ENCODE measurements around the gene MITF.

MITF gene

GRCh38 chr3:69983546-69984265, 244.4 kb downstream of the MITF start:
- H3K9ac ChIP-seq (ENCODE audit: low read length) = no peak overlapping the region
- no peaks in the 10 kb centered on the region for H3K9me3 ChIP-seq (ENCODE audit: low read length)
- H3K27ac ChIP-seq (ENCODE audit: low read depth, low read length, poor library complexity, severe bottlenecking) = no peak overlapping the region

GRCh38 chr3:69985266-69985665, 246.0 kb downstream of the MITF start:
- Histone ChIP-seq H3K79me2 (ENCODE audit: insufficient read depth, low read length) (no peaks in the 10 kb centered on the region), H3K27me3 (ENCODE audit: insufficient read depth, low read length) (no peaks in the 10 kb centered on the region), H3K9ac (ENCODE audit: low read length) (no peak overlapping the region), H3K27ac (ENCODE audit: low read depth, low read length, poor library complexity, severe bottlenecking) (no peak overlapping the region), H3K4me1 (ENCODE audit: insufficient read depth, low read length, severe bottlenecking) (no peaks in the 10 kb centered on the region), H2AFZ (ENCODE audit: low read length) (no peak overlapping the region), H3K9me2 (ENCODE audit: low read depth, low read length) (no peaks in the 10 kb centered on the region), H3K4me3 (ENCODE audit: low read depth, low read length, poor library complexity, severe bottlenecking) (no peak overlapping the region), H3K36me3 (ENCODE audit: insufficient read depth, low read length) (no peaks in the 10 kb centered on the region), H3K9me3 (ENCODE audit: low read length) (no peaks in the 10 kb centered on the region), H3K4me2 (ENCODE audit: low read length) (no peak overlapping the region), H3F3A (ENCODE audit: insufficient read depth, low read length) (no peaks in the 10 kb centered on the region), H4K20me1 (ENCODE audit: insufficient read depth, low read length) (no peaks in the 10 kb centered on the region)
- TF ChIP-seq CTCF (IDR thresholded peaks at IDR 0.05; ENCODE audit: low read length) (no peak), EZH2 (IDR thresholded peaks at IDR 0.05; ENCODE audit: borderline replicate concordance, low read length) (no peak)

More at GRCh38 chr3:69983546-69984265, 244.4 kb downstream of the MITF start:
- no peaks in the 10 kb centered on the region for H3K79me2 ChIP-seq (ENCODE audit: insufficient read depth, low read length)
- no peak overlapping the region for H3K4me3 ChIP-seq (ENCODE audit: low read depth, low read length, poor library complexity, severe bottlenecking)
- H3F3A ChIP-seq (ENCODE audit: insufficient read depth, low read length) = no peaks in the 10 kb centered on the region
- no peaks in the 10 kb centered on the region for H3K36me3 ChIP-seq (ENCODE audit: insufficient read depth, low read length)
- no peak overlapping the region for H2AFZ ChIP-seq (ENCODE audit: low read length)
- no peaks in the 10 kb centered on the region for H3K4me1 ChIP-seq (ENCODE audit: insufficient read depth, low read length, severe bottlenecking)
- no peaks in the 10 kb centered on the region for H4K20me1 ChIP-seq (ENCODE audit: insufficient read depth, low read length)
- no peaks in the 10 kb centered on the region for H3K27me3 ChIP-seq (ENCODE audit: insufficient read depth, low read length)
- no peak overlapping the region for H3K4me2 ChIP-seq (ENCODE audit: low read length)
- TF ChIP-seq CTCF (IDR thresholded peaks at IDR 0.05; ENCODE audit: low read length) (no peak), EZH2 (IDR thresholded peaks at IDR 0.05; ENCODE audit: borderline replicate concordance, low read length) (no peak)
- H3K9me2 ChIP-seq (ENCODE audit: low read depth, low read length) = no peaks in the 10 kb centered on the region

- no peak for TF ChIP-seq EZH2 (IDR thresholded peaks at IDR 0.05; ENCODE audit: borderline replicate concordance, low read length)
- no peak overlapping the region for H2AFZ ChIP-seq (ENCODE audit: low read length)
- no peaks in the 10 kb centered on the region for H3F3A ChIP-seq (ENCODE audit: insufficient read depth, low read length)
- H3K4me3 ChIP-seq (ENCODE audit: low read depth, low read length, poor library complexity, severe bottlenecking) = no peak overlapping the region
- H3K4me2 ChIP-seq (ENCODE audit: low read length) = no peak overlapping the region
- H3K27me3 ChIP-seq (ENCODE audit: insufficient read depth, low read length) = no peaks in the 10 kb centered on the region
- H3K9ac ChIP-seq (ENCODE audit: low read length) = no peak overlapping the region
- no peaks in the 10 kb centered on the region for H3K79me2 ChIP-seq (ENCODE audit: insufficient read depth, low read length)
- H3K27ac ChIP-seq (ENCODE audit: low read depth, low read length, poor library complexity, severe bottlenecking) = no peak overlapping the region
- no peaks in the 10 kb centered on the region for H3K9me3 ChIP-seq (ENCODE audit: low read length)
- H3K4me1 ChIP-seq (ENCODE audit: insufficient read depth, low read length, severe bottlenecking) = no peaks in the 10 kb centered on the region
- no peaks in the 10 kb centered on the region for H4K20me1 ChIP-seq (ENCODE audit: insufficient read depth, low read length)
- H3K36me3 ChIP-seq (ENCODE audit: insufficient read depth, low read length) = no peaks in the 10 kb centered on the region
- no peaks in the 10 kb centered on the region for H3K9me2 ChIP-seq (ENCODE audit: low read depth, low read length)
Observed at GRCh38 chr3:69986419-69986818, 247.2 kb downstream of the MITF start.

- no peaks in the 10 kb centered on the region for H3K27me3 ChIP-seq (ENCODE audit: insufficient read depth, low read length)
Observed at GRCh38 chr3:69987833-69988232, 248.6 kb downstream of the MITF start.

More at GRCh38 chr3:69987833-69988232, 248.6 kb downstream of the MITF start:
- Histone ChIP-seq H2AFZ (ENCODE audit: low read length) (no peak overlapping the region), H3F3A (ENCODE audit: insufficient read depth, low read length) (no peaks in the 10 kb centered on the region), H3K4me1 (ENCODE audit: insufficient read depth, low read length, severe bottlenecking) (no peaks in the 10 kb centered on the region), H3K9ac (ENCODE audit: low read length) (no peak overlapping the region), H3K27ac (ENCODE audit: low read depth, low read length, poor library complexity, severe bottlenecking) (no peak overlapping the region), H3K4me2 (ENCODE audit: low read length) (no peak overlapping the region), H3K36me3 (ENCODE audit: insufficient read depth, low read length) (no peaks in the 10 kb centered on the region), H3K9me2 (ENCODE audit: low read depth, low read length) (no peaks in the 10 kb centered on the region), H4K20me1 (ENCODE audit: insufficient read depth, low read length) (no peaks in the 10 kb centered on the region), H3K79me2 (ENCODE audit: insufficient read depth, low read length) (no peaks in the 10 kb centered on the region), H3K4me3 (ENCODE audit: low read depth, low read length, poor library complexity, severe bottlenecking) (no peak overlapping the region), H3K9me3 (ENCODE audit: low read length) (no peaks in the 10 kb centered on the region)
- TF ChIP-seq CTCF (IDR thresholded peaks at IDR 0.05; ENCODE audit: low read length) (no peak), EZH2 (IDR thresholded peaks at IDR 0.05; ENCODE audit: borderline replicate concordance, low read length) (no peak)

Data from OCI-LY1 (cell line).